OCI-LY3 (cell line): Measurements from ENCODE around the gene DDX10.

ENCODE experiments used
- CTCF ChIP-seq: fragments of 200-600, 300-600 bp; sonication (generic); IDR thresholded peaks from 2 replicates; pipeline ENCODE4 v1.5.1; 2014; ENCODE audit warnings: antibody characterized with exemption, low read length, low read depth
- EZH2phosphoT487 ChIP-seq: fragments of 200-600 bp; shearing (Covaris generic); IDR thresholded peaks from 2 replicates; pipeline ENCODE4 v1.6.1; 2018; ENCODE audit warnings: antibody characterized with exemption, mixed run types, low read depth

GRCh38 chr11:108639146-108639545 lies 25.7 kb upstream of the DDX10 start:
- TF ChIP-seq CTCF (no peak), EZH2phosphoT487 (no peak)
